Heart left ventricle (tissue), 13 donors: ENCODE measurements around the gene CELSR1.

ENCODE experiments used
- CTCF ChIP-seq, 12 donors: fragments of 200-600 bp; sonication (generic) in 4 of 12; IDR thresholded peaks; one replicate each; pipeline versions ENCODE4 v1.5.0 to v1.8.0; 2018 to 2022; ENCODE audit warnings: antibody characterized with exemption in 12 of 12, mild to moderate bottlenecking in 5 of 12
- POLR2A ChIP-seq, 2 donors: fragments of 450-650 bp; IDR thresholded peaks; one replicate each; pipeline ENCODE4 v1.6.1; 2017; ENCODE audit warnings: antibody characterized with exemption in 2 of 2, mild to moderate bottlenecking in 2 of 2, moderate library complexity in 2 of 2
- donor health status: ischemic (EF 13 %, LVEDD 7.1; RV severe dilation, severe dysfunction).
- donor health status: DM: no; HTN: yes; CAD: no.
- donor health status: DM: no; HTN: no; CAD: no.
- donor health status: ischemic (EF 25% LVEDD 6.9; RV normal size, moderate dysfunction).
- donor health status: ischemic (EF 25% LVEDD 5.7; RV mildly dilated, moderate dysfunction).
- donor health status: ischemic (EF 35%, LVEDD 5.7; RV mildly dilated, moderate dysfunction).
- donor health status: nonischemic (EF 11% LVEDD 7.7; RV severe dilation, severe dysfunction).
- donor health status: DM: yes; HTN: yes; CAD: no.
- donor health status: PGD.
- donor health status: ischemic (EF 29% LVEDD 5.4; RV normal size, mild dysfunction).
- donor health status: nonischemic (EF 23%, LVEDD 6.1; RV moderate dilation, normal function).

GRCh38 chr22:46465793-46466192 is 71.6 kb downstream of the CELSR1 start:
- TF ChIP-seq CTCF (IDR thresholded peaks at IDR 0.05) (no peak), POLR2A (IDR thresholded peaks at IDR 0.05) (no peak)
